Ammon's horn (tissue), 1 donor: Measurements from ENCODE around the gene METTL1.
A peak's percentile ranks its signal among the peaks of the same experiment; 100 is the strongest.

Source experiments
- DNase-seq: peaks from one replicate; pipeline ENCODE4 v3.0.0-alpha.2; 2016; ENCODE audit warnings: low spot score

The METTL1 gene

GRCh38 chr12:57753756-57754337 lies 18.1 kb downstream of the METTL1 start:
- no peak for DNase-seq

GRCh38 chr12:57752668-57753000 lies 19.3 kb downstream of the METTL1 start:
- DNase-seq = no peak

GRCh38 chr12:57751788-57752667 lies 19.9 kb downstream of the METTL1 start, which contains the start of gene CDK4:
Gene CDK4, minus strand, starts transcription at chr12:57752310. Its CDS starts 593 bp downstream, at chr12:57751717.
- peak; percentile 100 for DNase-seq

DNA sequence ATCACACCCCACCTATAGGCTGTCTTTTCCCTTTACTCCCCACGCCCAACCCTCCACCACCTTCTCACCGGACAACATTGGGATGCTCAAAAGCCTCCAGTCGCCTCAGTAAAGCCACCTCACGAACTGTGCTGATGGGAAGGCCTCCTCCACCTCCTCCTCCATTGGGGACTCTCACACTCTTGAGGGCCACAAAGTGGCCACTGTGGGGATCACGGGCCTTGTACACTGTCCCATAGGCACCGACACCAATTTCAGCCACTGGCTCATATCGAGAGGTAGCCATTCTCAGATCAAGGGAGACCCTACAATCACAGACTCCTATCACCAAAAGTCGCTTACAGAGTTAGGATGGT lies 20.5 kb downstream of the METTL1 start:
- DNase-seq = no peak

DNA sequence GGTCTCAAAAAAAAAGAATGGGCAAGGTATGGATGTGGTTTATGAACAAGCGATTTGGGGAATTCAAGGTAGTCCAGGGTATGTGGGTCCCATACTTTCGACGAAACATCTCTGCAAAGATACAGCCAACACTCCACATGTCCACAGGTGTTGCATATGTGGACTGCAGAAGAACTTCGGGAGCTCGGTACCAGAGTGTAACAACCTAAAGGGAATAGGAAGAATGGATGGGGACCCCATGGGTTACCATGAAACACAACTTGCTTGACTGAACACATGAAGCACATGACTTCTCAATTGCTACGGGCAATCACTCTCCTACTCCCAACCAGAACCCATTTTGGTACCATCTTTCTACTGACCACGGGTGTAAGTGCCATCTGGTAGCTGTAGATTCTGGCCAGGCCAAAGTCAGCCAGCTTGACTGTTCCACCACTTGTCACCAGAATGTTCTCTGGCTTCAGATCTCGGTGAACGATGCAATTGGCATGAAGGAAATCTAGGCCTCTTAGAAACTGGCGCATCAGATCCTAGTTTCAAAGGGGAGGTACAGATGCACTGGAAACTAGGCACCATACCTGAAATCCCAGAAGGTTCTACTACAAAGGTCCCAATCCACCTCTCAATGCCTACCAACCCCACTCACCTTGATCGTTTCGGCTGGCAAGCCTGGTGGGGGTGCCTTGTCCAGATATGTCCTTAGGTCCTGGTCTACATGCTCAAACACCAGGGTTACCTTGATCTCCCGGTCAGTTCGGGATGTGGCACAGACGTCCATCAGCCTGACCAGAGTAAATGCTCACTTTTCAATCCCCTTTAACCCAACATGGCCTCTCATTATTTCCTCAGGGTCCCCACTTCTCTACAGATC lies 21.1 kb downstream of the METTL1 start:
- no peak for DNase-seq

DNA sequence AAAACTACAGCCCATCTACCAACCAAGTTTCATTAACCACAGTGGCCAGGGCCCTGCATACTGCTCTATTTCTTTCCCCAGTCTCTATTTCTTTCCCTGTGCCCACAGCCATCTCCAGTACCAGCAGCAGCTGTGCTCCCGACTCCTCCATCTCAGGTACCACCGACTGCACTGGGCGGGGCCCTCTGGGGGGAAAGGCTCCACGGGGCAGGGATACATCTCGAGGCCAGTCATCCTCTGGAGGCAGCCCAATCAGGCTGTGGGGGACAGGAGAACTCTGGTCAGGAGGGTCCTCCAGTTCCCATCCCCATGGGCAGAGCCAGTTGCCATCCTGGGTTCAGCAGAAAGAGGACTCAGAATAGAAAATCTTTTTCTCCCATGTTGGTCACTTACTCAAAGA lies 22.8 kb downstream of the METTL1 start:
- no peak for DNase-seq

- DNase-seq = no peak
Measured at GRCh38 chr12:57746025-57746424, 25.9 kb downstream of the METTL1 start.

DNA sequence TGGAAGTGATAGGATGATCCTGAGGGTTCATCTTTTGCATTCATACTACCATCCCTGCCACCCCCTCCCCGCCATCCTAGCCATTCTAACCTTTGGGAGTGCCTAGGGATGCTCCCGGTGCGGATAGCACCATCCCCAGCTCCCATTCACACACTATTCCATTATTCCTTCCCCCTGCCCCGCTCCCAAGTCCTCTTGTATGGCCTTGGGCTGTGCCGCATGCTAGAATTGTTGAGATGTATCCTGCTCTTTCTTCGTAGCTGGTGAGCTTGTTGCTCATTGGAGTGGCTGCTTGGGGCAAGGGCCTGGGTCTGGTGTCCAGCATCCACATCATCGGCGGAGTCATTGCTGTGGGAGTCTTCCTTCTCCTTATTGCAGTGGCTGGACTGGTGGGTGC lies 26.4 kb downstream of the METTL1 start:
- no peak for DNase-seq

DNA sequence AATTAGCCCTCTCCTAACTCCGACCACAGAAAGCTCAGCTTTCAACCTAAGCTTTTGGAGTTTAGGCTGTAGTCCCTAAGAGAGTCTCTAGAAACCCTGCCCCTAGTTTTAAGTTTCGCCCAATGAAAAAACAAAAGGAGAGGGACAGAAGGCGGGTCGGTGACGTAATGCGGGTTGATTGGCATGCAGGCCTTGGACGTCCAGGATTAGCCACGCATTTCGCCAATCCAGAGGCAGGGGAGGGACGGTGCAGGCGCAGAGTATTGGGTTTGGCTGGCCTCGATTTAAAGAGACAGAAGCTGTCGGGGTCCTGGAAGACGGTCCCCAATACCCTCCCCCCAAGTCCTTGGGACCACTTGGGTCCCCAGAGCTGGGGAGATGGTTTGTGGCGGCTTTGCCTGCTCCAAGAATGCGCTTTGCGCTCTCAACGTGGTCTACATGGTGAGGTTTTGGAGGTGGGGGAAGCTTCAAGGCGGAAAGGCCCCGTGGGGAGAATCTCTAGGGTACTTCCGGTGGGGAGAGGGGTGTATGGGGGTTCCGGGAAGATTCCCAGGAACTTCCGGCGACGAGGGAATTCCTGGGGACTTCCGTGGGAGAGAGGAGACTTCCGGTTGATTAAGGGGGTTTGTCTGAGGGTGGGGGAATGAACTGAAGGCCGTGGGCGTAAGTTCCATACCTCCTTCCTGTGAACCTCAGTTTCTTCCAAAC lies 27.0 kb downstream of the METTL1 start, which contains the start of gene TSPAN31:
TSPAN31 (plus strand) TSS at position 263 of the 708 bp plus-strand sequence; CDS start at position 379, 116 bp downstream.
- peak; percentile 100 for DNase-seq

- DNase-seq = no peak
Measured at GRCh38 chr12:57744194-57744776, 27.6 kb downstream of the METTL1 start.

DNA sequence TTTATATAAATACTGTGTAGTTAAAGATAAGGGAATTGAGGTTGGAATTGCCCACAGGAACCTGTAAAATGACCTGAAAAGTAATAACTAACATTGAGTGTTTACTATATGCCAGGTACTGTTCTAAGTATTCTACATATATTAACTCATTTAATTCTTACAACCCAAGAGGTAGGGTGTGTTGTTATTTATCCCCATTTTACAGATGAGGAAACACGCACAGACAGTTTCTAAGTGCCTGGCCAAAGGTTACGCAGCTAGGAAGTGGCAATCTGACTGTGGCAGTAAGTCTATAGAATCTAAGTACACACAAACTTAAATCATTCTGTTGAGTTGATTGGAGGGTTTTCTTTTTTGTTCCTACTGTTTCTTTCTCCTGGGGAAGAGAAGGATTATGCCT lies 28.1 kb downstream of the METTL1 start:
- DNase-seq = no peak

- DNase-seq = no peak
Measured at GRCh38 chr12:57741844-57742738, 29.8 kb downstream of the METTL1 start.

DNA sequence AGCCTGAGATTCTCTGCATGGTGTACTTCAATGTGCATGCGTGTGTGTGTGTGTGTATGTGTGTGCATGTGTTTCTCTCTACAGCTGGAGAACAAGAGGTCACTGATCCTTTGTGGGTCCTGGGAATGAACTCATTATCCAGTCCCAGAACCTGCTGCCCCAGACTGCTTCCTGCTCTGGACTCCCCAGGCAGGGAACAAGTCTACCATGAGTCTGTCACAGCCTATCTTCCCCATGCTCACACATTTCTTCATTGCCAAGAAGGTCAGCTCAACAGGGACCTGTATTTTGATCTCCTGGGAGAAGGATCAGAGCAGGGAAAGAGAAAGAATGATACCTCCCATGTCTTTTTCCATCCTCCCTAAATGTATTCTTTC lies 30.5 kb downstream of the METTL1 start:
- DNase-seq = no peak

DNA sequence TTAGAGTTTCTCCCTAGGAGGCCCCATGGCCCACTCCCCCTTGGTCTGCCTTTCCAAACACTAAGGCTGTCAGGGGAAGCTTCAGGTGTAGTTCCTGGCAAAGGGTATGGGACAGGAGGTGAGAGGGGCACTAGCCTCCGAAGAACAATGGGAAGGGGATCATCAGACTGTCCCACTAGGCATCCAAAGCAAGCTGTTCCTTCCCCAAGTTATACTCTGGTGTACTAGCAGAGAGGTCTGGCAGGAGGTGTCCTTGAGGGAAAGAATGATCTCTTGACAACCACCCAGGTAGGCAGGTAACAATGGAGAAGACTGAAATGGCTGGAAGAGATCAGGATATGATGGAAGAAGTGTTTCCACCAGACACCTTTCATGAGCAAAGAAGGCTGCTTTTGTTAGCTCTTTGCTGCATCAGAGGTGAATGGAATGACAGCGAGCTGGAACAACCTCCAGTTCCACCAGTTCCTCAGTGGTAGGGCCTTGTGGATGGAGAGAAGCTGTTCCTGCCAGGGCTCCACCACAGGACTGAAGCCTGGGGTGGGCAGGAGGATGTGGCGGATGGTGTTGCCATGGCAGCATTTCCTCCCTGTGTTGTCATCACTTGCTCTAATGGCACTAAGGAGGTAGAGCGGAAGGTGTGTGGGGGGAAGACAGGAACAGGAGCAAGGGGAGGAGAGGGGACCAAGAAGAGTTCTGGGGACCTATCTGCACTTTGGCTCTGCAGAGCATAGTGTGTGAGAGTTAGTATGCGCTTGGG lies 31.1 kb downstream of the METTL1 start:
- DNase-seq = peak; percentile 73

- no peak for DNase-seq
Measured at GRCh38 chr12:57739914-57740538, 31.9 kb downstream of the METTL1 start.

DNA sequence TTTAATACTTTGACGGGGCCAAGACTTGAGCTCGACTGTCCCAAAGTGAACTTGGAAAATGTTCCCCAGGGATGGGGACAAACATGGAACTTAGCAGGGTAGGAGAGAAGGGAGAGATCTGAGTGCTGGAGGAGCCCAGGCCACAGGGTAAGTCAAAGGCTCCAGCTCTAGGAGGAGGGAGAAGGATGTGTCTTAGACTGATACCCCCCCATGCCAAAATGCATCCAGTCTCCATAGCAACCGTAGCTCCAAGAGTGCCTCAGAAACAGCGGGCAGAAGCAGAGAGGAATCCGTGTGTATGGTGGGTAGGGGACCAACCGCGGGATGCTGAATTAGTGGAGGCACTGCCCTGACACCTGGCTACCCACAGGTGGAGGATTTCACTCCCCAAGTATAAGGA lies 32.5 kb downstream of the METTL1 start:
- DNase-seq = no peak

GRCh38 chr12:57738661-57739237 lies 33.2 kb downstream of the METTL1 start, which contains the start of gene AGAP2:
Gene AGAP2, minus strand, starts transcription at chr12:57738742. Its CDS starts 496 bp downstream, at chr12:57738246.
- DNase-seq = peak; percentile 56
